Heart left ventricle (tissue), 13 donors: ENCODE data around the gene PTGR3.

Source experiments
- POLR2A ChIP-seq, 2 donors: fragments of 450-650 bp; IDR thresholded peaks; one replicate each; pipeline ENCODE4 v1.6.1; 2017; ENCODE audit warnings: antibody characterized with exemption in 2 of 2, mild to moderate bottlenecking in 2 of 2, moderate library complexity in 2 of 2
- TF ChIP-seq, protein P1 (sequence below), 12 donors: fragments of 200-600 bp; sonication (generic) in 4 of 12; IDR thresholded peaks; one replicate each; pipeline versions ENCODE4 v1.5.0 to v1.8.0; 2018 to 2022; ENCODE audit warnings: antibody characterized with exemption in 12 of 12, mild to moderate bottlenecking in 5 of 12
- donor health status: ischemic (EF 13 %, LVEDD 7.1; RV severe dilation, severe dysfunction).
- donor health status: DM: no; HTN: yes; CAD: no.
- donor health status: DM: no; HTN: no; CAD: no.
- donor health status: ischemic (EF 25% LVEDD 6.9; RV normal size, moderate dysfunction).
- donor health status: ischemic (EF 25% LVEDD 5.7; RV mildly dilated, moderate dysfunction).
- donor health status: ischemic (EF 35%, LVEDD 5.7; RV mildly dilated, moderate dysfunction).
- donor health status: nonischemic (EF 11% LVEDD 7.7; RV severe dilation, severe dysfunction).
- donor health status: DM: yes; HTN: yes; CAD: no.
- donor health status: PGD.
- donor health status: ischemic (EF 29% LVEDD 5.4; RV normal size, mild dysfunction).
- donor health status: nonischemic (EF 23%, LVEDD 6.1; RV moderate dilation, normal function).

DNA sequence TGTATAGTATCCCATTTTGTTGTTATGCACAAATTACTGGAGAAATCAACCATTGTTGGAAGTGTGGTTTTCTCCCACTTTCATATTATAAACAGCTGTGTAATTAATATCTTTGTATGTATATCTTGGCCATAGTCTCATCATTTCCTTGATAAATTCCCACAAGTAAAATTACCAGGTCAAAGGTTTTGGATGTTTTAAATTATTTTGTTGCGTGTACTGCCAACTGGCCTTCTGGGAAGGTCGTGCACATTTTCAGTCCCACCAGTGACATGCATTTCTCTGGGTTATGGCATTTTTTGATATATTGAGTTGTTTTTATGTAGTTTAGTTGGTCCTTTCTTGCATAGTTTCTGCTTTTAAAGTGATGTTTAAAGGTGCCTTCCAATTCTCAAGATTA is 43.2 kb upstream of the PTGR3 start:
- TF ChIP-seq, protein P1, sequence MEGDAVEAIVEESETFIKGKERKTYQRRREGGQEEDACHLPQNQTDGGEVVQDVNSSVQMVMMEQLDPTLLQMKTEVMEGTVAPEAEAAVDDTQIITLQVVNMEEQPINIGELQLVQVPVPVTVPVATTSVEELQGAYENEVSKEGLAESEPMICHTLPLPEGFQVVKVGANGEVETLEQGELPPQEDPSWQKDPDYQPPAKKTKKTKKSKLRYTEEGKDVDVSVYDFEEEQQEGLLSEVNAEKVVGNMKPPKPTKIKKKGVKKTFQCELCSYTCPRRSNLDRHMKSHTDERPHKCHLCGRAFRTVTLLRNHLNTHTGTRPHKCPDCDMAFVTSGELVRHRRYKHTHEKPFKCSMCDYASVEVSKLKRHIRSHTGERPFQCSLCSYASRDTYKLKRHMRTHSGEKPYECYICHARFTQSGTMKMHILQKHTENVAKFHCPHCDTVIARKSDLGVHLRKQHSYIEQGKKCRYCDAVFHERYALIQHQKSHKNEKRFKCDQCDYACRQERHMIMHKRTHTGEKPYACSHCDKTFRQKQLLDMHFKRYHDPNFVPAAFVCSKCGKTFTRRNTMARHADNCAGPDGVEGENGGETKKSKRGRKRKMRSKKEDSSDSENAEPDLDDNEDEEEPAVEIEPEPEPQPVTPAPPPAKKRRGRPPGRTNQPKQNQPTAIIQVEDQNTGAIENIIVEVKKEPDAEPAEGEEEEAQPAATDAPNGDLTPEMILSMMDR (IDR thresholded peaks at IDR 0.05), result no peak
- TF ChIP-seq POLR2A (IDR thresholded peaks at IDR 0.05), result no peak
